NT2/D1 (cell line): Measurements from ENCODE around the gene NTN1.
"Not testable (repeated sequence)": the region's sequence is repeated elsewhere in the genome, so short reads cannot be mapped to it uniquely, and the experiment has no call there.

Experiments used
- DNase-seq: peaks from one replicate; pipeline ENCODE4 v3.0.0-alpha.2; 2011; ENCODE audit warnings: low read depth, low spot score
- H3K27me3 ChIP-seq: 2 replicates; pipeline ENCODE4 v1.6.0; 2011; ENCODE audit warnings: mild to moderate bottlenecking; ENCODE audit not compliant: insufficient read length, insufficient read depth
- H3K36me3 ChIP-seq: 2 replicates; pipeline ENCODE4 v1.6.1; 2011; ENCODE audit warnings: mild to moderate bottlenecking, low read length, mixed read lengths; ENCODE audit not compliant: insufficient read depth, insufficient read length
- H3K4me1 ChIP-seq: 2 replicates; pipeline ENCODE4 v1.5.1; 2011; ENCODE audit not compliant: insufficient read depth, insufficient read length
- H3K4me3 ChIP-seq: 2 replicates; pipeline ENCODE4 v1.5.1; 2011; ENCODE audit warnings: low read depth; ENCODE audit not compliant: insufficient read length
- H3K9ac ChIP-seq: 2 replicates; pipeline ENCODE4 v1.6.0; 2011; ENCODE audit warnings: low read depth; ENCODE audit not compliant: insufficient read length
- H3K9me3 ChIP-seq: 2 replicates; pipeline ENCODE4 v1.5.1; 2011; ENCODE audit warnings: mild to moderate bottlenecking, low read length; ENCODE audit not compliant: insufficient read depth
- SUZ12 ChIP-seq: IDR thresholded peaks from 2 replicates; pipeline ENCODE4 v1.6.1; 2011; ENCODE audit not compliant: insufficient read length, insufficient read depth; ENCODE audit errors: extremely low read depth
- YY1 ChIP-seq: IDR thresholded peaks from 2 replicates; pipeline ENCODE4 v1.6.1; 2011; ENCODE audit not compliant: insufficient read length, insufficient read depth
- ZNF274 ChIP-seq: IDR thresholded peaks from 2 replicates; pipeline ENCODE4 v1.6.1; 2011; ENCODE audit warnings: mild to moderate bottlenecking, low read depth, low read length

The NTN1 gene

DNA sequence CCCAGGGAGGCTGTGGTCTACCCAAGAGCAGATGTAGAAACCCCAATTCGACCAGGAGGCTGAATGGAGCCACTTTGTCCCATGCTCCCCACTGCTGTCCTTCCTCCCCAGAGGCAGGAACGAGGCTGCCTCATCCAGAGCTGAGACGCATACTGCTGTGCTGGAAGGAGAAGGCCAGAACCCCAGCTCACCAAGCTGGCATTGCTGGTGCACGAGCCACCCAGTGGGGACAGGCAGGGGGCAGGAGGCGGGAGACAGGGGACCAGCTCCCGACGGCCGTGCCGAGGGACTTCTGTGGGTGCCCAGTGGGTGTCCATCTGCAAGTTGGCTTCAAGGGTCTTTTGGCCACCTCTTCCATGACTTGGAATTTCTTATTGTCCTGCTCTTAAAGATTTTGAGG is 66.6 kb downstream of the NTN1 start:
- no peak overlapping the region for H3K9ac ChIP-seq

DNA sequence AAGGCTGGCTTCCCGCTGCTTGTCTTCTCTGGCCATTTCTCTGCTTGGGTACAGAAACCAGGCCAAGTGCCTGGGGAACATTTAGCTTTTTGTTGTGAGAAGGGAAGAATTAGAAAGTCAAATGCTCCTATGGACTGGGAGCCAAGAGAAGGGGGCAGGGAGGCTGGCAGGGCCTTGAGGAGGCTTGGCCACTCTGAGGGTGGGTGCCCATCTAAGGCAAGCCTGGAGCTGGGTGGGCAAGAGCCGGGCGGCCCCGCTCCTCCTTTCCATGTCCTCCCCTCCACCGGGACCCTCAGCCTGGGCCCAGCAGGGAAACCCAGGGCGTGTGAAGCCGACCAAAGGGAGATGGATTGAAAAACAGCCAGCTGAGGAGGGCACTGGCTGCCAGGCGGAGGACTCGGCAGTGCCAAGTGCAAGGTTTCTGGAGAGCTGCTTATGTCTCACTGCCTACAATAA is 69.4 kb downstream of the NTN1 start:
- no peak overlapping the region for H3K9ac ChIP-seq
- no peaks in the 10 kb centered on the region for H3K9me3 ChIP-seq
- TF ChIP-seq YY1 (no peak), SUZ12 (no peak), ZNF274 (no peak)
- H3K4me1 ChIP-seq: no peaks in the 10 kb centered on the region
- H3K27me3 ChIP-seq: no peaks in the 10 kb centered on the region
- DNase-seq: no peak
- H3K36me3 ChIP-seq: peaks cover 5% of the 10 kb centered on the region
- H3K4me3 ChIP-seq: no peak overlapping the region

More for the DNA sequence above, 66.6 kb downstream of the NTN1 start:
- no peak for DNase-seq
- Histone ChIP-seq H3K4me1 (no peaks in the 10 kb centered on the region), H3K9me3 (no peaks in the 10 kb centered on the region), H3K27me3 (no peaks in the 10 kb centered on the region), H3K36me3 (peaks cover 5% of the 10 kb centered on the region), H3K4me3 (no peak overlapping the region)
- no peak for TF ChIP-seq ZNF274
- no peak for TF ChIP-seq YY1
- TF ChIP-seq SUZ12: no peak

DNA sequence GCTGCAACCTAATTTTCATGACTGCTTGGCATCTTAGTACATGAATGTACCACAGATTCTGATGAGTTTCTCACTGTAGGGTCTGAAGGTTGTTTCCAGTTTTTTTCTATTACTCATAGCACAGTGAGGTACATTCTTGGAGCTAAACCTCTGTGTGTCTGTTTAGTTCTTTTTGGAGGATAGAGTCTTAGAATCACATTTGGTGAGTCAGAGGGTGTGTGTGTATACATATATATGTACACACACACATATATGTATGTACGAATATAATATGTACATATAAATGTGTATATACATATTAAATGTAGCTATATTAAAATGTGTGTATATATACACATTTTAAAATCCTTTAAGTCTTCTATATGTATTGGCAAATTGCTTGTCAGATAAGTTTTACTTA is 72.9 kb downstream of the NTN1 start:
- no peaks in the 10 kb centered on the region for H3K27me3 ChIP-seq
- no peaks in the 10 kb centered on the region for H3K9me3 ChIP-seq
- H3K9ac ChIP-seq: no peak overlapping the region
- no peak for DNase-seq
- H3K4me1 ChIP-seq: no peaks in the 10 kb centered on the region
- TF ChIP-seq YY1 (no peak), ZNF274 (no peak), SUZ12 (no peak)
- no peak overlapping the region for H3K4me3 ChIP-seq
- no peaks in the 10 kb centered on the region for H3K36me3 ChIP-seq

DNA sequence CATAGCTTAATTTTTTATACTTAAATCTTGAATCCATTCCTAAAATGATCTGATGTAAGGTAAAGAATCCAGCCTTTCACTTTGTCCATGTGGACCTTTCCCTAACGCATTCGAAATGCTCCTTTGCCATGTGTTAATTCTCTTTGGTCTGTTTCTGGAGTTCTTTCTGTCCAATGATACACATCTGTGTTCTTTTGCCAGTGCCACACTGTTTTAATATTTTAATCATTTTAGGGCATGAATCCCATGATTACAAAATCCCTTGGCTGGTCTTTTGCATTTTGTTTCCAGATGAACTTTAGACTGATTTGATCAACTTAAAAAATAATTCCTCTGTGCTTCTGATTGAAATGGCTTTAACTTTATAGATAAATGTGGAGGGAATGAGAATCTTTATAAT is 74.1 kb downstream of the NTN1 start:
- Histone ChIP-seq H3K36me3 (no peaks in the 10 kb centered on the region), H3K4me1 (no peaks in the 10 kb centered on the region), H3K9me3 (no peaks in the 10 kb centered on the region), H3K27me3 (no peaks in the 10 kb centered on the region), H3K9ac (no peak overlapping the region), H3K4me3 (no peak overlapping the region)
- TF ChIP-seq ZNF274 (no peak), YY1 (no peak), SUZ12 (no peak)
- DNase-seq: no peak

DNA sequence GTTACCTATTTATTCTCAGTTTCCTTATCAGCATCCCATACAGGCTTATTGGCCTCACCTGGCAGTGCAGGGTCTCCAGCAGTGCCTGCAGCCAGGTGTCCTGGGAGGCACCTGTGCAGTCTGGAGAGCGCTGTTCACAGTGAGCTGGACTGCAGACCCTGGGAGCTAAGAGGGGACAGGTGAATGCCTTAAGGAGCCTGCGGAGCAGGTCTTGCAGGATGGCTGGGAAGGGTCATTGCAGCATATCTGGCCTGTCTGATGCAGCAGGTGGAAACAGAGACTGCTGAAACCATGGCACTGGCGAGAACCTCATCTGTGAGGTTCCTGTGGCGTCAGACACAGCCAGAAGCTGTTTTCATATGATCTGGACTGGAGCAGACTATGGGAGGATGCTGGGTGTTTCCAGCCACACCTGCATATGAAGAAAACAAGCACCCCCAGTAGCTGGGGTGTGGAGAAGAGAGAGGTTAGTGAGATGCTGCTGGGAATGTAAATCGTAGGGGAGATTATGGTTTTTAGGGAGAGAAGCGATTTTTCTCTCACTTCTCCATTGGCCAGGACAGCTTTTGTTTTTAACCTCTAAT is 77.0 kb downstream of the NTN1 start:
- Histone ChIP-seq H3K27me3 (no peaks in the 10 kb centered on the region), H3K4me1 (no peaks in the 10 kb centered on the region), H3K4me3 (no peak overlapping the region), H3K36me3 (no peaks in the 10 kb centered on the region), H3K9ac (no peak overlapping the region), H3K9me3 (0 out of 2 replicates have a peak, but pooled peaks cover 7% of the 10 kb centered on the region)
- TF ChIP-seq ZNF274 (no peak), YY1 (no peak), SUZ12 (no peak)
- no peak for DNase-seq

DNA sequence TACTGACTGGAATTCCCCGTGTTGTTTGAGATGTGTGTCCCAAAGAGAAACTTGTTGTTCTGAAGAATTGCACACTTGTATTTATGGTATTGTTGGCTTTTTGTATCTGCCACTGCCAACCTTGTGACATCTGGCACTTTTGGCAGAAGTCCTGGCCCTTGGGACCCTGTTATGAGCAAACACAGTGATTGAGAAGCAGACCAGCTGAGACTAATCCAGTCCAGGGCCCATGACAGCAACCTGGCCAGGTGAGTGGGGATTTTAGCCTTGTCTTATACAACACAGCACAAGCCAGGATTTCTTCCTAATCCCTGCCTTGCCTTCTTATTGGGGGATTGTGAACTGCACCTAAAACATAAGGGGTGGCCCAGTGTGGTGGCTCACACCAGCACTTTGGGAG is 80.0 kb downstream of the NTN1 start:
- TF ChIP-seq ZNF274 (no peak), YY1 (no peak), SUZ12 (no peak)
- DNase-seq: no peak
- Histone ChIP-seq H3K9me3 (0 out of 2 replicates have a peak, but pooled peaks cover 7% of the 10 kb centered on the region), H3K9ac (no peak overlapping the region), H3K27me3 (no peaks in the 10 kb centered on the region), H3K4me1 (no peaks in the 10 kb centered on the region), H3K36me3 (no peaks in the 10 kb centered on the region), H3K4me3 (no peak overlapping the region)

DNA sequence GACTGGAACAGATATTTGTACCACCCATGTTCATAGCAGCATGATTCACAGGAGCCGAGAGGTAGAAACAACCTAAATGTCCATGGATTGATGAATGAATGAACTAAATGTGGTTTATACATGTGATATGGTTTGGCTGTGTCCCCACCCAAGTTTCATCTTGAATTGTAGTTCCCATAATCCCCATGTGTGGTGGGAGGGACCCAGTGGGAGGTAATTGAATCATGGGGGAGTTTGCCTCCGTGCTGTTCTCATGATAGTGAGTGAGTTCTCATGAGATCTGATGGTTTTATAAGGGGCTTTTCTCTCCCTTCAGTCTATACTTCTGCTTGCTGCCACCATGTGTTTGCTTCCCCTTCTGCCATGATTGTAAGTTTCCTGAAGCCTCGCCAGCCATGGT is 81.9 kb downstream of the NTN1 start:
- not testable (repeated sequence) for H3K36me3 ChIP-seq, H3K27me3 ChIP-seq

More for the DNA sequence above, 81.9 kb downstream of the NTN1 start:
- DNase-seq, H3K9me3 ChIP-seq, H3K9ac ChIP-seq, H3K4me3 ChIP-seq, H3K4me1 ChIP-seq: not testable (repeated sequence)
